ENCODE results near the gene BMPR1A. TPM values are rescaled to one million over a fixed set of nuclear protein-coding genes. Genes with fewer than 3 reads are reported as not detected.
A peak's percentile ranks its signal among the peaks of the same experiment; 100 is the strongest.

The BMPR1A gene
- total and polyA plus RNA-seq, 10 of the 15 experiments (the other 5 are each of a cell fraction or from before 2014, with no cell fraction given): 2.3 to 22.7 (median 13.1) TPM

- TF ChIP-seq MAX (IDR thresholded peaks at IDR 0.05; ENCODE audit: low read depth, low read length) (peak; percentile 81), ZNF687 (IDR thresholded peaks at IDR 0.05) (peak; percentile 84), NR2F1 (conservative IDR thresholded peaks at IDR 0.05) (peak; percentile 60), TAF1 (IDR thresholded peaks at IDR 0.05; ENCODE audit: borderline replicate concordance, low read depth, low read length) (peak; percentile 3; the same call in 1 of the 2 replicates), SREBF1 (IDR thresholded peaks at IDR 0.05; ENCODE audit: low read length) (no peak), BCLAF1 (IDR thresholded peaks at IDR 0.05) (peak; percentile 72; the same call in 1 of the 2 replicates), RELB (IDR thresholded peaks at IDR 0.05; ENCODE audit: low read depth) (0 out of 2 replicates have a peak, but pooled peaks have one; percentile 23), GATAD2B (conservative IDR thresholded peaks at IDR 0.05; ENCODE audit: low read depth) (0 out of 2 replicates have a peak, but pooled peaks have one; percentile 83), MLLT1 (IDR thresholded peaks at IDR 0.05) (0 out of 2 replicates have a peak, but pooled peaks have one; percentile 22), YBX1 (IDR thresholded peaks at IDR 0.05) (no peak), BACH1 (IDR thresholded peaks at IDR 0.05; ENCODE audit: borderline replicate concordance) (0 out of 2 replicates have a peak, but pooled peaks have one; percentile 82), RAD51 (IDR thresholded peaks at IDR 0.05) (peak; percentile 79), DPF2 (IDR thresholded peaks at IDR 0.05) (peak; percentile 81), CHD2 (IDR thresholded peaks at IDR 0.05; ENCODE audit: borderline replicate concordance, low read depth, low read length) (0 out of 2 replicates have a peak, but pooled peaks have one; percentile 19), RCOR1 (conservative IDR thresholded peaks at IDR 0.05; ENCODE audit: low read depth, low read length) (no peak), BHLHE40 (IDR thresholded peaks at IDR 0.05; ENCODE audit: borderline replicate concordance in 1 of 2, low read depth in 2 of 2, low read length in 1 of 2) (peak; percentile 100), NFXL1 (IDR thresholded peaks at IDR 0.05; ENCODE audit: borderline replicate concordance) (no peak), BMI1 (IDR thresholded peaks at IDR 0.05; ENCODE audit: borderline replicate concordance) (no peak), MYC (IDR thresholded peaks at IDR 0.05; ENCODE audit: insufficient read depth, insufficient read length, insufficient replicate concordance, low read length, severe bottlenecking) (peak; percentile 80)
Observed at GRCh38 chr10:86971232-86971991, 215.0 kb downstream of the BMPR1A start (continued).

Data from GM12878 (cell line).